NCI-H2029 treated with DMSO at 0.1 percent for 48 hours (cell line): ENCODE data around the gene CIBAR2.

Experiments used
- DNase-seq: peaks from one replicate; lab custom pipeline; 2025; lab: John Stamatoyannopoulos, UW

The CIBAR2 gene

GRCh38 chr16:85144026-85144915 lies 32.0 kb upstream of the CIBAR2 start:
- no peak for DNase-seq

- no peak for DNase-seq
Observed at GRCh38 chr16:85142771-85143211, 30.5 kb upstream of the CIBAR2 start.

GRCh38 chr16:85142129-85142513 lies 29.8 kb upstream of the CIBAR2 start:
- DNase-seq: no peak

GRCh38 chr16:85141491-85142128 lies 29.3 kb upstream of the CIBAR2 start:
- DNase-seq: no peak

GRCh38 chr16:85140455-85141012 lies 28.3 kb upstream of the CIBAR2 start:
- DNase-seq: no peak

- no peak for DNase-seq
Observed at GRCh38 chr16:85139881-85140339, 27.6 kb upstream of the CIBAR2 start.

- DNase-seq: peak; percentile 38
Observed at GRCh38 chr16:85138825-85139627, 26.8 kb upstream of the CIBAR2 start.

- DNase-seq: no peak
Observed at GRCh38 chr16:85138073-85138824, 26.0 kb upstream of the CIBAR2 start.

- DNase-seq: no peak
Observed at GRCh38 chr16:85137323-85138072, 25.2 kb upstream of the CIBAR2 start.

GRCh38 chr16:85136702-85137322 lies 24.5 kb upstream of the CIBAR2 start:
- DNase-seq: no peak

GRCh38 chr16:85136213-85136701 lies 24.0 kb upstream of the CIBAR2 start:
- DNase-seq: no peak

GRCh38 chr16:85134789-85135142 lies 22.5 kb upstream of the CIBAR2 start:
- no peak for DNase-seq

GRCh38 chr16:85134076-85134788 lies 22.0 kb upstream of the CIBAR2 start:
- no peak for DNase-seq

- no peak for DNase-seq
Observed at GRCh38 chr16:85133290-85133599, 21.0 kb upstream of the CIBAR2 start.

GRCh38 chr16:85132456-85133289 lies 20.4 kb upstream of the CIBAR2 start:
- no peak for DNase-seq

GRCh38 chr16:85130705-85131028 lies 18.4 kb upstream of the CIBAR2 start:
- DNase-seq: no peak

GRCh38 chr16:85129876-85130704 lies 17.8 kb upstream of the CIBAR2 start:
- no peak for DNase-seq
